NCI-H1105 treated with DMSO at 0.1 percent for 48 hours (cell line): ENCODE data around the gene LRBA.
"Not testable (repeated sequence)": the region's sequence is repeated elsewhere in the genome, so short reads cannot be mapped to it uniquely, and the experiment has no call there.

Source experiments
- DNase-seq: peaks from one replicate; lab custom pipeline; 2025; lab: John Stamatoyannopoulos, UW

LRBA gene, protein sequence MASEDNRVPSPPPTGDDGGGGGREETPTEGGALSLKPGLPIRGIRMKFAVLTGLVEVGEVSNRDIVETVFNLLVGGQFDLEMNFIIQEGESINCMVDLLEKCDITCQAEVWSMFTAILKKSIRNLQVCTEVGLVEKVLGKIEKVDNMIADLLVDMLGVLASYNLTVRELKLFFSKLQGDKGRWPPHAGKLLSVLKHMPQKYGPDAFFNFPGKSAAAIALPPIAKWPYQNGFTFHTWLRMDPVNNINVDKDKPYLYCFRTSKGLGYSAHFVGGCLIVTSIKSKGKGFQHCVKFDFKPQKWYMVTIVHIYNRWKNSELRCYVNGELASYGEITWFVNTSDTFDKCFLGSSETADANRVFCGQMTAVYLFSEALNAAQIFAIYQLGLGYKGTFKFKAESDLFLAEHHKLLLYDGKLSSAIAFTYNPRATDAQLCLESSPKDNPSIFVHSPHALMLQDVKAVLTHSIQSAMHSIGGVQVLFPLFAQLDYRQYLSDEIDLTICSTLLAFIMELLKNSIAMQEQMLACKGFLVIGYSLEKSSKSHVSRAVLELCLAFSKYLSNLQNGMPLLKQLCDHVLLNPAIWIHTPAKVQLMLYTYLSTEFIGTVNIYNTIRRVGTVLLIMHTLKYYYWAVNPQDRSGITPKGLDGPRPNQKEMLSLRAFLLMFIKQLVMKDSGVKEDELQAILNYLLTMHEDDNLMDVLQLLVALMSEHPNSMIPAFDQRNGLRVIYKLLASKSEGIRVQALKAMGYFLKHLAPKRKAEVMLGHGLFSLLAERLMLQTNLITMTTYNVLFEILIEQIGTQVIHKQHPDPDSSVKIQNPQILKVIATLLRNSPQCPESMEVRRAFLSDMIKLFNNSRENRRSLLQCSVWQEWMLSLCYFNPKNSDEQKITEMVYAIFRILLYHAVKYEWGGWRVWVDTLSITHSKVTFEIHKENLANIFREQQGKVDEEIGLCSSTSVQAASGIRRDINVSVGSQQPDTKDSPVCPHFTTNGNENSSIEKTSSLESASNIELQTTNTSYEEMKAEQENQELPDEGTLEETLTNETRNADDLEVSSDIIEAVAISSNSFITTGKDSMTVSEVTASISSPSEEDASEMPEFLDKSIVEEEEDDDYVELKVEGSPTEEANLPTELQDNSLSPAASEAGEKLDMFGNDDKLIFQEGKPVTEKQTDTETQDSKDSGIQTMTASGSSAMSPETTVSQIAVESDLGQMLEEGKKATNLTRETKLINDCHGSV (N-terminal part only)

DNA sequence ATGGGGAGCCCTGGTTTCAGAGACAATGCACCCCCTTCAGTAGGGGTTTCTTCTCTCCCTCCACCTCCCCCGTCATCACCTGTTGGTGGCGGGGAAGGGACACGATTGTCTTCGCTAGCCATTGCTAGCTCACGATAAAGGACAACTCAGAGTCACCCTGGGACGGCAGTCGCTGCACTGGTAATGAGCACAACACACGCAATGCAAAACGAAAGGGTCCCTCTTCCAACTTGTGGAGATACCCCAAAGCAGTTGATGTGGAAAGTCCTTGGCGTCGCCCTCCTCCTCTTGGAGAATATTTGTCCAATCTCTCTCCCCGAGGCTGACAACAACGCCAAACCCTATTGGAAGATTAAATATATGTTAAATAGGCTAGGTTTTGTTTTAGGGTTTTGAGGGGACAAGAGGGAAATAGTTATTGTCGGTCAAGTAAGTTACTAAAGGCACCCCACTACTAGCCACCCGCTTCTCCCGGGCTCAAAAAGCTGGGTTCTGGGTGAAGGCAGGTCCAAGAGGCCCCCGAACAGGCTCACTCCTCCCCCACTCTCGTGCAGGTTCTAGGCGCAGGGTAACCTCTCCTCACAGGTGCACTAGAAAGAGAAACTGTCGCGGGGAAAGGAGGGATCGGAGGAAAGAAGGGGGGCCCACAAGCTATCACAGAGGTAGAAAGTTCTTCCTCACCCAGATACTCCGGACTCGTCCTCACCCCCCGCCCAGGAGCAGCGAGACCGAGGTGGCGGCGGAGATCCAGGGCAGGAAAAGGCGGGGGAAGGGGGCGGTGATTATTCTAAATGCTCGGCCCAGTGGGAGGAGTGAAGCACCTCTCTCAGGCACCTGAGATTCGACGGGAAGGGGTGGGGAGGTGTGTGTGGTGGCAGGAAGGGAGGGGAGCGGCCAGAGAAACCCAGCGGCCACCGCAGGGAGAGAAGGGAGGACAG lies at the start of gene LRBA:
Gene LRBA, minus strand, starts transcription at position 764 of the 938 bp plus-strand sequence. Its CDS starts 642 bp downstream, at position 122.
- DNase-seq, result peak; percentile 64

DNA sequence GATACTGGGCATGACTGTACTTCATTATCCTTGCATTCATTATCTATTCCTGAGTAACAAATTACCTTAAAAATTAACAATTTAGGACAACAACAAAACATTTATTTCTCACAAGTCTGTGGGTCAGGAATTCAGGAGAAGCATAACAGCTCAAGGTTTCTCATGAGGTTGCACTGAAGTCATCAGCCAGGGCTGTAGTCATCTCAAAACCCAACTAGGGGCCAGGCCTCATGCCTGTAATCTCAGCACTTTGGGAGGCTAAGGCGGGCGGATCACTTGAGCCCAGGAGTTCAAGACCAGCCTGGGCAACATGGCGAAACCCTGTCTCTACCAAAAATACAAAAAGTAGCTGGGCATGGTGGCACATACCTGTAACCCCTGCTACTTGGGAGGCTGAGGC lies 48.1 kb upstream of the LRBA start:
- not testable (repeated sequence) for DNase-seq

DNA sequence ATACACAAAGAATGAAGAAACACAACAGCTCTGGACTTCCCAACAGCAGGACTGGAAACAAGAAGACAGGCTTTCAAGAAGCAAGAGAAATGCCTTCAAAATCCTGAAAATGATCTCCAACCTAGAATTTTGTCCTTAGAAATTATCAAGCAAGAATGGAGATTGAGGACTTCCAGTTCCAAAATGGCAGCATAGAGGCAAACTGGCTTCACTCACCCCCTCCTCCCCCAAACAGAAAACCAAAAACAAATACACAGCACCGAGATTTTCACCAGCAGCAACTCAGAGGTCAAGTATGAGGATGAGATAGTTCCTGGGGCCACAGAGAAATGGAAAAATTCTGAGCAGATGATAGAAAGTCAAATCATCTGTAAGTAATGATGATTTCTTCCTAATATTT lies 40.5 kb upstream of the LRBA start:
- no peak for DNase-seq

DNA sequence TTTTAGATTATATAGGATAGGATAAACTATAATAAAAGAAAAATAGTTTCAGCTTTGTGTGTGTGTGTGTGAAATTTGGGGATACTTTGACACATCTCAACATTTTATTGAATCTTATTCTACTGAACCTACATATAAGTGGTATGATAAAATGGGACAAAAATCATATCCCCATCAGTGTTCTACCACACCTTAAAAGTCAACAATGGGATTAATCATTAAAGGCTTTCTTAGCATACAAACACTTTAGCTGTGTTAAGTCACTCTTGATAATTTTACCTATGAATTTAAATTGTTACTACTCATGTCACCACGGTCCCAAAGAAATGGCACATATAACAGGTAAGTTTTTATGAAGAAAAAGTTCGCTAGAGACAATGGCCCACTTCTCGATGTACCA lies 37.7 kb upstream of the LRBA start:
- DNase-seq, result no peak

DNA sequence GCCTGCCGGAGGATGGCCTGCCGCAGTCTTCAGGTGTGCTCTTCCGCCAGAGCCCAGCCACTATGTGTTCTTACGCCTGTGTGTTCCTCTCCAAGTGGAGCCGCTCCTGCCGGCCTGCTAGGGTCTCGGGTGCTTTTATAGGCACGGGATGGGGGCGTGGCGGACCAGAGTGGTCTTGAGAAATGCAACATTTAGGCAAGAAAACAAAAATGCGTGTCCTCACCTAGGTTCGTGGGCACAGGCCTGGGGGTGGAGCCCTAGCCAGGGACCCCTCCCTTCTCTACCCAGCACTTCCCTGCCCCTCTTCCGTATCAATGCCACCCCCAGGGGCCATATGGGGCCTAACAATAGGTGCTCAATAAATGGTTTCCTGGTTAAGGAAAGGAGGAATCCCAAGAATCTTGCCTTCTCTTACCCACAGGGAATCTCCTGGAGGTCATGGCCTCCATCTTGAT lies 34.4 kb upstream of the LRBA start:
- DNase-seq, result no peak

DNA sequence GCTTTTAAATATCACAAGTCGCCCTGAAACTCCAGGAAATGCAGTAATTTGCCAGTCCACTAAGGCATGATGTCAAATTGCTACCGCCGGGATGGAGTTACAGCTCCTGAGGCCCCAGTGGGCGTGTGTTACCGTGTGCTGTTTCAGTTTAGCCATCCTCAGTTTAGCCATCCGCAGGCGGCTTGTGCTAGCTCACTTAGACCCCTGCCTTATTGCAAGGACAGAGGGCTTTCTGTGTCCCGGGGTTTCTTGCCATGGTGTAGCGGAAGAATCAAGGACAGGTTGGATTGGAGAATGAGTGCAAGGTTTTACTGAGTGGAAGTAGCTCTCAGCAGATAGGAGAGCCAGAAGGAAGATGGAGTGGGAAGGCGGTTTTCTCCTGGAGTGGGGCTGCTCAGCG lies 33.8 kb upstream of the LRBA start:
- DNase-seq, result no peak

DNA sequence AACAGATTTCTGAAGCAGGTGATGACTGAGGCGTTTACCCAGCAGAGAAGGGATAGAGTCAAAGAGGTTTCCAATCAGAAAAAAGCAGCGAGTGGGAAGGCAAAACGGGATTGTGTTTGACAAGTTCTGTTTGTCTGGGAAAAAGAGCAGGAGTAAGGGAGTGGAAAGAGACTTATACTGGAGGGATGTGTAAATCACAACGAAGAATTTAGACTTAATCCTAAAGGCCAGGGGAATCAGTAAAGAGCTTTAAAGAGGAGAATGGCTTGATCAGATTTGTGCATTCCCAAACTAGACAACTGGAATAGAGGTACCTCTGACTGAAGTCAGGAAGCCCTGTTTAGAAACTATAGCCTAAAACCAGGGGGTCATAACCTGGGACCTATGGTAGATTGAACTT lies 31.5 kb upstream of the LRBA start:
- no peak for DNase-seq

DNA sequence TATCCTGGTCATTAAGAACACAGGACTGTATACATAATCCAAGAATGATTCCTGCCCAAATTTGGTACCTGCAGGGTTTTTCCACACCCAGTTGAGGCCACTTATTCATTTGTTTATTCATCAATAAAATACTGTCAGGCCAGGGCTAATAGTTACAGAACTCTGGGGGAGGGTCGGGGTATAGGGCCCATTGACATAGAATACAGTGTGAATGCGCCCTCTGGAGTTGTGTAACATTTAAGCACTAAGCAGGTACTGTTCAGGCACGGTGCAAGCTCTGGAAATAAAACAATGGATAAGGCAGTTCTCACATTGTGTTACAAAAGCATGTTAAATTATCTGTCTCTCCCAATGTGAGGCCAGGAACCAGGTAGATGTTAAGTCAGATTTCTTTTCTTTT lies 30.8 kb upstream of the LRBA start:
- peak; percentile 34 for DNase-seq

DNA sequence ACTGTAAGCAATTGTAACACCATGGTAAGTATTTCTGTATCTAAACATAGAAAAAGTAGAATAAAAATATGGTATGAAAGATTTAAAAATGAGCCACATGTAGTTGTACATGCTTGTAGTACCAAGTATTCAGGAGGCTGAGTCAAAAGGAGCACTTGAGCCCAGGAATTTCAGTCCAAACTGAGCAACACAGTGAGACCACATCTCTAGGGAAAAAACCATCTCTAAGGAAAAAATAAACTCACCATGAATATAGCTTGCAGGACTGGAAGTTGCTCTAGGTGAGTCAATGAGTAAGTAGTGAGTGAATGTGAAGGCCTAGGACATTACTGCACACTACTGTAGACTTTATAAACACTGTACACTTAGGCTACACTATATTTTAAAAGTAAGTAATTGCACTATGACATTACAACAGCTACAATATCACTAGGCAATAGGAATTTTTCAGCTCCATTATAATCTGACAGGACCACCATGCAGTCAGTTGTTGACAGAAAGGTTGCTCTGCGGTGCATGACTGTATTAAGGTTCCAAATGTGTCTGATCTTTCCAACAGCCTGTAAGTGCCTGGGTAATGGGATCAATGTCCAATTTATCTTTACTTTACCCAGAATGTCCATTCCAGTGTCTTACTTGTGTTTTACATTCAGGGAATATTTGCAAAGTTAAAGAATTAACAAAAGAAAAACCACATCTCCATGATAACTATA lies 28.9 kb upstream of the LRBA start:
- no peak for DNase-seq

DNA sequence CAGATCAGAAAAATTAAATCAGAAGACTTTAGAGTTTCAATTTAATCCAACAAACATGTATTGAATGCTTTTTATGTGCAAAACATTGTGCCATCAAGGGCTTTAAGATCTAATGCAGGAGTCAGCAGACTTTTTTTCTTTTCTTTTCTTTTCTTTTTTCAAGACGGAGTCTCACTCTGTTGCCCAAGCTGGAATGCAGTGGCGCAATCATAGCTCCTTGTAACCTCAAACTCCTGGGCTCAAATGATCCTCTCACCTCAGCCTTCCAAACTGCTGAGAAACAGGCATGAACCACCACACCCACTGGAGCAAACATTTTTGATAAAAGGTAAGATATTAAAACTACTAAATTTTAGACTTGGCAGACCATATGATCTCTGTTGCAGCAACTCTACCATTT lies 24.6 kb upstream of the LRBA start:
- DNase-seq, result no peak

DNA sequence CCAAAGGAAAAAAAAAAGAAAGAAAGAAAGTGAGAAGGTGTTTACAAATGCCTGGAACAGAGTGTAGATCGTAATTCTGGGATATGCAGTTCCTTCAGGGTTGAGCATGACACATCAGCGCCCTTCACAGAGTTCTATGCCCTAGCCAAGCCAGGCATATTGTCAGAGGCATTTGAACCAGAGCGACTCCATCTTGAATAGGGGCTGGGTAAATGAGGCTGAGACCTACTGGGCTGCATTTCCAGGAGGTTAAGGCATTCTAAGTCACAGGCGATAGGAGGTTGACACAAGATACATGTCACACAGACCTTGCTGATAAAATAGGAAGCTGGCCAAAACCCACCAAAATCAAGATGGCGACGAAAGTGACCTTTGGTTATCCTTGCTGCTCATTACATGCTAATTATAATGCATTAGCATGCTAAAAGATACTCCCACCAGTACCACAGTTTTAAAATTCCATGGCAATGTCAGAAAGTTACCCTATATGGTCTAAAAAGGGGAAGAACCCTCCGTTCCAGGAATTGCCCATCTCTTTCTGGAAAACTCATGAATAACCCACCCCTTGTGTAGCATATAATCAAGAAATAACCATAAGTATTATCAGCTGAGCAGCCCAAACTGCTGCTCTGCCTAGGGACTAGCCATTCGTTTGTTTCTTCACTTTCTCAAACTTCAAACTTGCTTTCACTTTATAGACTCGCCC lies 23.5 kb upstream of the LRBA start:
- no peak for DNase-seq

DNA sequence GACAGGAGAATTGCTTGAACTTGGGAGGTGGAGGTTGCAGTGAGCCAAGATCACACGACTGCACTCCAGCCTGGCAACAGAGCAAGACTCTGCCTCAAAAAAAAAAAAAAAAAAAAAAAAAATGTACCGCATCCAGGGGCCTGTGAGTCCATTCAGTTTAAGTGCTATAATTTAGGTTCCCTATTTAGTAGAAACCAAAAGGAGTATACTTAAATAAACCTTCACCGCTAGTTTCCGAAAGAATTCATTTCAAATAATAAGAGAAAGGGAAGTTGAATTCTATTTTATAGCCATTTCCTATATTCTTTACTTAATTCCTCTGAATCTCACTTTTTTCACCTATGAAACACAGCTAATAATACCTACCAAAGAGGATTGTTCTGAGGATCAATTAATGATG lies 20.8 kb upstream of the LRBA start:
- no peak for DNase-seq

DNA sequence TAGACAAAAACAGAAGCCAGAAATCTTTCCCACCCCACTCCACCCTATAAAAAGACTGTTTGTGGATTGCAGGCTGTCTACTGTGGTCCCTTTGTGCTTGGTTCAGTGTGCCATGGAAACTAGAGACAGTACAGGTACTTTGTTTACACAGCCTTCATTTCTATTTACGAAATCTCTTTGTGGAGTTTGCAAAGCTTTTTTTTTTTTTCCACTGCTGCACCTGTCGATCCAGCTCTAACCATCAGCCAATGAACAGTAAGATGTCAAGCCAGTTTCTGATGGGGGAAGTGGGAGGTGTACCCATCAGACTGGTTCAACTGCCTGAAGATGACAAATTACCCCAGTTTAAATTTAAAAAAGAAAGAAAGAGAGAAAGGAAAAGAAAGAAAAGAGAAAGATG lies 20.2 kb upstream of the LRBA start:
- DNase-seq, result peak; percentile 94

DNA sequence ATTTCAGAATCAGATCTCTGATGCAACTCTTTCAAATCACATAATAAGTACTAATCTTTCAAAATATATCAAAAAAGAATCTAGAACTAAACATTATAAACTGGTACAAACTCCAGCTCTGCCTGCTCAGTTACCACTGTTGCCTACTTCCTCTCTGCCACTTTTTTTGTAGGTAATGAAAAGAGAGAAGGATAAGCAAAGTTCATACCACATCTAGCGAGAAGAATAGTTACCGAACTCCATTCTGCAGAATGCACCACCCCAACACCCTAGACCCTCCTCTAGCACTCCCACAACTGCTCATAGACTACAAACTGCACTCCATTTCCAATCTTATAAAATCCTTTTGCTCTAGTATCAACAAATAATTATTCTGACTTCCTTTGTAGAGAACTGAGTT lies 19.7 kb upstream of the LRBA start:
- no peak for DNase-seq

DNA sequence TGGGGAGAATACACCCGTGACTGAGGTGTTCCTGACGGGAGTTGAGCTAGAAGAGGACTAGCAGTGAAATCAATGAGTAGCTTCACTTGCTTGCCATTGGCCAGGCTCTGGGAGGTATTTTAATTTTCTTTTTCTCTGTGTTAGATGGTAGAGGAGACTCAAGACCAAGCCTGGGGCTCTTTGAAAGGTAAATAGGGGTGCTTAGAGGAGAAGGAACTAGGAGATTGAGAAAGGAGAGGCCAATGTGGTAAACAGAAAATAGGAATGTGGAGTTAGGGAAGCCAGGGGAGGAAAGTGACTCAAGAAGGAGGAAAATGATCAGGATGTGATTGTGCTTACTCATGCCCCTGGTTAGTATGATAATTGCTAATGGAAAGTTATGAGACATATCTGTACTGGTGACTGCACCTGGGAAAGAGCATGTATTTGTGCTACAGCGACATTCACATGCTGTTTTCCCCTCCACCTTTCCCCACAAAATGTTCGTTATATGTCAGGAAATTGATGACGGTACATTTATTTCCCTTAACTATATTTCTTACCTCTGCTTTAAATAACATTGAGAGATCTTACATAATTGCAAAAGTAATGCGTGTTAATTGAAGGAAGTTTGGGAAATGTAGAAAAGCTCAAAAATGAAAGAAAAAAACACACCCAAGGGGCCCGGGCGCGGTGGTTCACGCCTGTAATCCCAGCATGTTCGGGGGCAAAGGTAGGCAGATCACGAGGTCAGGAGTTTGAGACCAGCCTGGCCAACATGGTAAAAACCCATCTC lies 16.9 kb upstream of the LRBA start:
- DNase-seq, result no peak

DNA sequence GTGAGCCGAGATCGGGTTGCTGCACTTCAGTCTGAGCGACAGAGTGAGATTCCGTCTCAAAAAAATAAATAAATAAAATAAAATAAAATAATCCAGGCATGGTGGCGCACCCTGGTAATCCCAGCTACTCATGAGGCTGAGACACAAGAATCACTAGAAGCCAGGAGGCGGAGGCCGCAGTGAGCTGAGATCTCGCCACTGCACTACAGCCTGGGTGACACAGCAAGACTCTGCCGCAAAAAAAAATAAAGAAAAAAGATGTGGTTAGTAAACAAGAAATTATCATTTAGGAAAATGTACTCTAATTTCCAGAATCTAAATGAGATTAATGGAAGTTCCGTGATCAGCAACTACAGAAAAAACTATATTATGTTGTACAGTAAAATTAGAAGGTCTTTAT lies 14.5 kb upstream of the LRBA start:
- no peak for DNase-seq

DNA sequence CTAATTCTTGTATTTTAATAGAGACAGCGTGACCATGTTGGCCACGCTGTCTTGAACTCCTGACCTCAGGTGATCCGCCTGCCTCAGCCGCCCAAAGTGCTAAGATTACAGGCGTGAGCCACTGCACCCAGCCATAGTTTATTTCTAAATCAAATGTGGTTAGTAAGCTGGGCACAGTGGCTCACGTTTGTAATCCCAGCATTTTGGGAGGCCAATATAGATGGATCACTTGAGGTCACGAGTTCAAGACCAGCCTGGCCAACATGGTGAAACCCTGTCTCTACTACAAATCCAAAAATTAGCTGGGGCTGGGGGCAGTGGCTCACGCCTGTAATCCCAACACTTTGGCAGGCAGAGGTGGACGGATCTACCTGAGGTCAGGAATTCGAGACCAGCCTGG lies 13.9 kb upstream of the LRBA start:
- DNase-seq, result not testable (repeated sequence)

DNA sequence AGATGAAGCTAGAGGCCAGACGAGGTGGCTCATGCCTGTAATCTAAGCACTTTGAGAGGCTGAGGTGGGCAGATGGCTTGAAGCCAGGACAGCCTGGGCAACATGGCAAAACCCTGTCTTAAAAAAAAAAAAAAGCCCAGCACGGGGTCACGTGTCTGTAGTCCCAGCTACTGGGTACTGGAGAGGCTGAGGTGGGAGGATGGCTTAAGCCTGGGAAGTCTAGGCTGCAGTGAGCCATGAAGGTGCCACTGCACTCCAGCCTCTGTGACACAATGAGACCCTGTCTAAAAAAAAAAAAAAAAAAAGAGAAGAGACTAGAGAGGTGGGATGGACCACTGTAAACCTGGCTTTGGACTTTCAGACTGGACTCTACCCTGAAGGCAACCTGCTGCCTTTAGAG lies 10.7 kb upstream of the LRBA start:
- no peak for DNase-seq

DNA sequence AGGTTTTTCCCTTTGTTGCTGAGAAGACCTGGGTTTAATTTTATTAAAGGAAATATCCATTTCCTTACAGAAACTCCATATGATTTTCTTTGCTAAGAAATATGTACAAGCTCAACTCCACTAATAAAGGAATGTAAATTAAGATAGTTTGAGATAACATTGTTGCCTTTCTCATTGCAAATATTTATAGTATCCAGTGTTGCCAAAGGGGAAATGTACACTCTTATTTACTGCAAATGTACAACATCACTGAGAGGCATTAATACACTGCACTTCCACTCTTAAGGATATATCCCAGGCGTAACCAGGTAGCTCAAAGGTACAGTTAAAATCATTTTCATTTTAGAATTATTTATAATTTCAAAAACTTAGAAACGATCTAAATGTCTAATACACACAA lies 7.5 kb upstream of the LRBA start:
- no peak for DNase-seq
